ENCODE results near the gene CD93. TPM values are rescaled to one million over a fixed set of nuclear protein-coding genes. Genes with fewer than 3 reads are reported as not detected.

Gene CD93
- total RNA-seq, 1 donor from 2014 or later, result 0.02 TPM

GRCh38 chr20:23059846-23060245 lies 26.3 kb downstream of the CD93 start:
- Histone ChIP-seq H3K79me2 (ENCODE audit: insufficient read depth, low read length) (no peaks in the 10 kb centered on the region), H3K27ac (ENCODE audit: low read depth, low read length) (no peak overlapping the region), H4K20me1 (ENCODE audit: insufficient read depth, low read length) (no peaks in the 10 kb centered on the region), H3K4me2 (ENCODE audit: low read length) (no peak overlapping the region), H2AFZ (ENCODE audit: low read depth, low read length) (no peak overlapping the region), H3K36me3 (ENCODE audit: insufficient read depth, low read length) (no peaks in the 10 kb centered on the region), H3K9me3 (ENCODE audit: insufficient read depth, low read depth, low read length) (no peaks in the 10 kb centered on the region), H3K9ac (ENCODE audit: low read length) (no peak overlapping the region), H3K4me3 (ENCODE audit: insufficient read depth, low read depth, low read length) (no peak overlapping the region), H3K4me1 (ENCODE audit: insufficient read depth, low read length) (peaks cover 13% of the 10 kb centered on the region), H3K27me3 (ENCODE audit: insufficient read depth, low read length) (peaks cover 3% of the 10 kb centered on the region)
- no peak overlapping the region for H3K27ac Mint-ChIP-seq (ENCODE audit: unreplicated experiment)
- H3K36me3 Mint-ChIP-seq (ENCODE audit: low read depth, unreplicated experiment), result no peaks in the 10 kb centered on the region
- peaks cover 15% of the 10 kb centered on the region for H3K4me1 Mint-ChIP-seq (ENCODE audit: low read depth, unreplicated experiment)
- FAIRE-seq, result no peak
- DNase-seq (ENCODE audit: low read depth), result no peak
- no peak overlapping the region for H3K4me3 Mint-ChIP-seq (ENCODE audit: unreplicated experiment)
- TF ChIP-seq EZH2 (IDR thresholded peaks at IDR 0.05; ENCODE audit: insufficient read depth, low read length) (no peak), CTCF (IDR thresholded peaks at IDR 0.05; ENCODE audit: insufficient read depth, low read depth, low read length) (no peak)
- no peaks in the 10 kb centered on the region for H3K27me3 Mint-ChIP-seq (ENCODE audit: low read depth, unreplicated experiment)
- H3K9me3 Mint-ChIP-seq (ENCODE audit: unreplicated experiment), result no peaks in the 10 kb centered on the region

GRCh38 chr20:23059001-23059400 lies 27.1 kb downstream of the CD93 start:
- Mint-ChIP-seq H3K36me3 (ENCODE audit: low read depth, unreplicated experiment) (no peaks in the 10 kb centered on the region), H3K4me1 (ENCODE audit: low read depth, unreplicated experiment) (peaks cover 15% of the 10 kb centered on the region), H3K27me3 (ENCODE audit: low read depth, unreplicated experiment) (peaks cover 4% of the 10 kb centered on the region), H3K9me3 (ENCODE audit: unreplicated experiment) (no peaks in the 10 kb centered on the region), H3K27ac (ENCODE audit: unreplicated experiment) (no peak overlapping the region), H3K4me3 (ENCODE audit: unreplicated experiment) (no peak overlapping the region)
- Histone ChIP-seq H3K4me1 (ENCODE audit: insufficient read depth, low read length) (peaks cover 13% of the 10 kb centered on the region), H3K9me3 (ENCODE audit: insufficient read depth, low read depth, low read length) (no peaks in the 10 kb centered on the region), H3K27ac (ENCODE audit: low read depth, low read length) (no peak overlapping the region), H2AFZ (ENCODE audit: low read depth, low read length) (no peak overlapping the region), H3K79me2 (ENCODE audit: insufficient read depth, low read length) (no peaks in the 10 kb centered on the region), H3K4me3 (ENCODE audit: insufficient read depth, low read depth, low read length) (no peak overlapping the region), H3K4me2 (ENCODE audit: low read length) (no peak overlapping the region), H3K9ac (ENCODE audit: low read length) (no peak overlapping the region), H3K27me3 (ENCODE audit: insufficient read depth, low read length) (peaks cover 3% of the 10 kb centered on the region), H3K36me3 (ENCODE audit: insufficient read depth, low read length) (no peaks in the 10 kb centered on the region), H4K20me1 (ENCODE audit: insufficient read depth, low read length) (no peaks in the 10 kb centered on the region)
- DNase-seq (ENCODE audit: low read depth) (no peak), FAIRE-seq (no peak)
- TF ChIP-seq EZH2 (IDR thresholded peaks at IDR 0.05; ENCODE audit: insufficient read depth, low read length), result no peak
- TF ChIP-seq CTCF (IDR thresholded peaks at IDR 0.05; ENCODE audit: insufficient read depth, low read depth, low read length), result no peak

DNA sequence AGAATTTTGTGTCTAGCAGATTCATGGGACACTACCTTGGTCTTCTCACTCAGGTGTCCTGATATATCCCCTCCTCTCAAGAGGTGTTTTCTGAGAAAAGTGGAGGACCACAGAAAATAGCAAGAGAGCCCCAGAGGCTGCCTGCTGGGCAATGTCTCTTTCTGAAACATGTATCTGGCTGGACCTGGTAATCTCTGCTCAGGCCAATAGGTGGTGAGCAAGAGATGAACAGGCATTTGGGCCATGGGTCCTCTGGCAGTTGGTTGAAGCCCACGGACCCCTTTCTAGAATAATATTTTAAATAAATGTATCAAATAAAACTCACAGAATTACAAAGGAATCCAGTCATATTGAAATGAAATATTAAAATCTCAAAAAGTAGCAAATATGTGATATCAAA lies 27.9 kb downstream of the CD93 start:
- DNase-seq (ENCODE audit: low read depth) (no peak), FAIRE-seq (no peak)
- H3K79me2 ChIP-seq (ENCODE audit: insufficient read depth, low read length), result no peaks in the 10 kb centered on the region
- Mint-ChIP-seq H3K27ac (ENCODE audit: unreplicated experiment) (no peak overlapping the region), H3K4me3 (ENCODE audit: unreplicated experiment) (no peak overlapping the region), H3K4me1 (ENCODE audit: low read depth, unreplicated experiment) (peaks cover 13% of the 10 kb centered on the region), H3K9me3 (ENCODE audit: unreplicated experiment) (no peaks in the 10 kb centered on the region), H3K27me3 (ENCODE audit: low read depth, unreplicated experiment) (peaks cover 9% of the 10 kb centered on the region), H3K36me3 (ENCODE audit: low read depth, unreplicated experiment) (no peaks in the 10 kb centered on the region)
- no peak overlapping the region for H3K27ac ChIP-seq (ENCODE audit: low read depth, low read length)
- H3K9ac ChIP-seq (ENCODE audit: low read length), result no peak overlapping the region
- peaks cover 13% of the 10 kb centered on the region for H3K4me1 ChIP-seq (ENCODE audit: insufficient read depth, low read length)
- H2AFZ ChIP-seq (ENCODE audit: low read depth, low read length), result no peak overlapping the region
- TF ChIP-seq CTCF (IDR thresholded peaks at IDR 0.05; ENCODE audit: insufficient read depth, low read depth, low read length), result no peak
- TF ChIP-seq EZH2 (IDR thresholded peaks at IDR 0.05; ENCODE audit: insufficient read depth, low read length), result no peak
- no peaks in the 10 kb centered on the region for H4K20me1 ChIP-seq (ENCODE audit: insufficient read depth, low read length)
- no peaks in the 10 kb centered on the region for H3K9me3 ChIP-seq (ENCODE audit: insufficient read depth, low read depth, low read length)
- H3K36me3 ChIP-seq (ENCODE audit: insufficient read depth, low read length), result no peaks in the 10 kb centered on the region
- peaks cover 3% of the 10 kb centered on the region for H3K27me3 ChIP-seq (ENCODE audit: insufficient read depth, low read length)
- H3K4me3 ChIP-seq (ENCODE audit: insufficient read depth, low read depth, low read length), result no peak overlapping the region
- H3K4me2 ChIP-seq (ENCODE audit: low read length), result no peak overlapping the region

Data from astrocyte (in vitro differentiated cells and primary cell).